HepG2 (cell line): Measurements from ENCODE around the gene FYB1. TPM values are rescaled to one million over a fixed set of nuclear protein-coding genes. Genes with fewer than 3 reads are reported as not detected.

ENCODE experiments used
- ATAC-seq: fragments of 200-7000 bp; cut with Tn5 transposase; 3 replicates; pipeline ENCODE4 v1.9.1; 2020; ENCODE audit warnings: mild to moderate bottlenecking, moderate library complexity
- BruUV-seq: library from RNA; stranded (reverse); fragments of 400-500 nt; replicated peaks from 2 replicates; lab custom pipeline; 2021; lab: Mats Ljungman, UMichigan
- CTCF ChIA-PET: fragments of 300-600 bp; formaldehyde crosslinking; extraction: SDS; loops from one replicate; lab custom pipeline; 2021; ENCODE audit warnings: low total read pairs, inconsistent platforms, low intra/inter-chr PET ratio; lab: Yijun Ruan, JAX
- POLR2A ChIA-PET: fragments of 350-600 bp; sonication (Branson Sonifier 250); formaldehyde crosslinking; loops from one replicate; lab custom pipeline; 2020; ENCODE audit warnings: antibody characterized with exemption, inconsistent platforms; lab: Yijun Ruan, JAX
- DNase-seq: peaks from one replicate; pipeline ENCODE4 v3.0.0-alpha.2; 2015; ENCODE audit warnings: low spot score
- FAIRE-seq: peaks from 3 replicates; lab custom pipeline; 2011; peaks lifted over from hg19 to GRCh38; lab: Jason Lieb, UNC
- H2AFZ ChIP-seq: one replicate; pipeline ENCODE4 v1.6.1; 2011; ENCODE audit warnings: low read length, inconsistent platforms
- H3K27ac ChIP-seq: fragments of 300-600 bp; 3 replicates; pipeline ENCODE4 v1.8.0; 2011; ENCODE audit warnings: mixed run types, mild to moderate bottlenecking, mixed read lengths, low read length, inconsistent platforms; ENCODE audit not compliant: insufficient read depth; ENCODE audit errors: extremely low read length
- H3K27me3 ChIP-seq, 2 experiments: fragments of 200-600 bp in 1 of 2; 2 replicates in 1 of 2; 3 replicates in 1 of 2; pipeline versions ENCODE4 v1.6.0 to v1.8.0; 2011; ENCODE audit warnings: low read length in 2 of 2, mild to moderate bottlenecking in 2 of 2, moderate library complexity in 2 of 2, inconsistent platforms in 1 of 2; ENCODE audit not compliant: insufficient read depth in 2 of 2, control insufficient read depth in 1 of 2
- H3K36me3 ChIP-seq, 2 experiments: fragments of 200-600 bp in 1 of 2; replicated peaks in 1 of 2; 2 replicates in 1 of 2; 3 replicates in 1 of 2; pipeline versions ENCODE4 v1.5.1 to v1.8.0; 2011; ENCODE audit warnings: low read length in 2 of 2, inconsistent platforms in 1 of 2; ENCODE audit not compliant: insufficient read depth in 2 of 2, control insufficient read depth in 1 of 2
- H3K4me1 ChIP-seq: 2 replicates; pipeline ENCODE4 v1.5.1; 2012; ENCODE audit warnings: low read length, inconsistent platforms; ENCODE audit not compliant: insufficient read depth
- H3K4me2 ChIP-seq: 2 replicates; pipeline ENCODE4 v1.6.0; 2011; ENCODE audit warnings: low read depth, low read length, inconsistent platforms
- H3K4me3 ChIP-seq, 3 experiments: fragments of 200-600 bp in 1 of 3; sonication (generic), shearing (Covaris generic) in 1 of 3; replicated peaks in 1 of 3; 2 replicates each; pipeline ENCODE4 v1.5.1; 2011 to 2016; ENCODE audit warnings: low read length in 3 of 3, inconsistent platforms in 2 of 3, low read depth in 2 of 3, mild to moderate bottlenecking in 2 of 3, control low read depth in 1 of 3, mixed read lengths in 1 of 3; ENCODE audit not compliant: insufficient read depth in 1 of 3
- H3K79me2 ChIP-seq: one replicate; pipeline ENCODE4 v1.6.1; 2011; ENCODE audit warnings: low read length, inconsistent platforms; ENCODE audit not compliant: insufficient read depth
- H3K9ac ChIP-seq: 2 replicates; pipeline ENCODE4 v1.6.0; 2011; ENCODE audit warnings: mild to moderate bottlenecking, low read depth, low read length, inconsistent platforms; ENCODE audit not compliant: insufficient read depth
- H3K9me3 ChIP-seq: 2 replicates; pipeline ENCODE4 v1.5.1; 2012; ENCODE audit warnings: mild to moderate bottlenecking, low read length
- H4K20me1 ChIP-seq: 2 replicates; pipeline ENCODE4 v1.6.0; 2011; ENCODE audit warnings: inconsistent platforms, mild to moderate bottlenecking, low read length, moderate library complexity; ENCODE audit not compliant: insufficient read depth
- ATF5 ChIP-seq: sonication (generic); formaldehyde crosslinking; IDR thresholded peaks from 2 replicates; pipeline ENCODE4 v1.4.0; 2020; ENCODE audit warnings: mild to moderate bottlenecking, low read depth, missing genetic modification reagents
- BCLAF1 ChIP-seq: fragments of 450-650 bp; IDR thresholded peaks from 2 replicates; pipeline ENCODE4 v1.6.1; 2017; ENCODE audit warnings: mild to moderate bottlenecking
- CHD2 ChIP-seq: IDR thresholded peaks from 2 replicates; pipeline ENCODE4 v1.6.1; 2011; ENCODE audit warnings: low read depth, low read length, improper control_type of control experiment
- CHD4 ChIP-seq: fragments of 200-600 bp; sonication (generic); IDR thresholded peaks from 2 replicates; pipeline ENCODE4 v1.7.0; 2017; ENCODE audit warnings: mild to moderate bottlenecking, low read length, borderline replicate concordance
- FOSL2 ChIP-seq: sonication (generic); formaldehyde crosslinking; IDR thresholded peaks from 2 replicates; pipeline ENCODE4 v1.4.0; 2020; ENCODE audit warnings: missing genetic modification reagents
- HOXA9 ChIP-seq: sonication (generic); formaldehyde crosslinking; IDR thresholded peaks from 2 replicates; pipeline ENCODE4 v1.8.1; 2022; ENCODE audit warnings: missing genetic modification reagents, mild to moderate bottlenecking, moderate library complexity, borderline replicate concordance
- PCBP2 ChIP-seq: fragments of 200-400 bp; formaldehyde crosslinking; optimal IDR thresholded peaks from 2 replicates; pipeline ENCODE3; 2018; ENCODE audit warnings: low read length, low read depth; ENCODE audit not compliant: poor library complexity, severe bottlenecking
- PLRG1 ChIP-seq: fragments of 450-650 bp; conservative IDR thresholded peaks from 2 replicates; pipeline ENCODE4 v1.6.1; 2016
- RERE ChIP-seq: IDR thresholded peaks from 2 replicates; pipeline ENCODE4 v1.6.1; 2016; ENCODE audit warnings: low read depth, missing genetic modification reagents, missing compliant biosample characterization
- SMARCC2 ChIP-seq: fragments of 450-650 bp; IDR thresholded peaks from 2 replicates; pipeline ENCODE4 v1.6.1; 2017; ENCODE audit warnings: antibody characterized with exemption, mild to moderate bottlenecking
- STAT5B ChIP-seq: sonication (generic); formaldehyde crosslinking; IDR thresholded peaks from 2 replicates; pipeline ENCODE4 v1.4.0; 2020; ENCODE audit warnings: missing genetic modification reagents
- TEF ChIP-seq: sonication (generic); formaldehyde crosslinking; IDR thresholded peaks from 2 replicates; pipeline ENCODE4 v1.5.0; 2020; ENCODE audit warnings: missing genetic modification reagents
- ZKSCAN5 ChIP-seq: sonication (generic); formaldehyde crosslinking; IDR thresholded peaks from 2 replicates; pipeline ENCODE4 v1.5.1; 2020; ENCODE audit warnings: mild to moderate bottlenecking, missing genetic modification reagents
- ZNF337 ChIP-seq: sonication (generic); formaldehyde crosslinking; IDR thresholded peaks from 2 replicates; pipeline ENCODE4 v1.5.1; 2020; ENCODE audit warnings: missing genetic modification reagents, low read depth, mild to moderate bottlenecking, borderline replicate concordance
- ZNF598 ChIP-seq: sonication (generic); formaldehyde crosslinking; IDR thresholded peaks from 2 replicates; pipeline ENCODE4 v1.5.1; 2020; ENCODE audit warnings: mild to moderate bottlenecking, missing genetic modification reagents, borderline replicate concordance
- ZNF615 ChIP-seq: sonication (generic); formaldehyde crosslinking; IDR thresholded peaks from 2 replicates; pipeline ENCODE4 v1.5.0; 2020; ENCODE audit warnings: mild to moderate bottlenecking, missing genetic modification reagents, borderline replicate concordance
- ZNF781 ChIP-seq: sonication (generic); formaldehyde crosslinking; IDR thresholded peaks from 2 replicates; pipeline ENCODE4 v1.5.1; 2020; ENCODE audit warnings: borderline replicate concordance, mild to moderate bottlenecking, missing genetic modification reagents; ENCODE audit errors: not compliant biosample characterization
- WGBS: methylation state at CpG from one replicate; pipeline ENCODE4 v1.1.6; 2017; ENCODE audit warnings: low lambda C conversion rate; 5-methylcytosine and 5-hydroxymethylcytosine counted together
- in situ Hi-C: cut with HindIII; loops from 2 replicates; pipeline ENCODE4 v1.10.0; 2017; ENCODE audit warnings: low pct_unique_long_range_greater_than_20kb; ENCODE audit not compliant: extremely low pct_ligation_motif_present
- intact Hi-C: fragments of 100-400 bp; cut with micrococcal nuclease; formaldehyde crosslinking; loops from one replicate; pipeline ENCODE4 v1.10.0; 2022; ENCODE audit not compliant: unreplicated experiment
- polyA plus RNA-seq, 8 experiments: library from polyadenylated mRNA; depleted of rRNA in 3 of 8; stranded (reverse) in 7 of 8; unstranded in 1 of 8; fragments of >200 nt; fragmentation: Illumina TruSeq in 4 of 8; extraction: Trizol in 4 of 8; gene quantifications; 2 replicates each; pipeline versions ENCODE4 v1.2.1 to v1.2.3, GENCODE V29; 2011 to 2016; ENCODE audit warnings: low read depth in 4 of 8, missing spikeins in 1 of 8, mixed read lengths in 1 of 8; ENCODE audit not compliant: insufficient read depth in 1 of 8
- total RNA-seq, 5 experiments: library from RNA; depleted of rRNA; stranded (reverse); fragments of >200 nt; fragmentation: Illumina TruSeq; extraction: Trizol; gene quantifications; 2 replicates each; pipeline ENCODE4 v1.2.3, GENCODE V29; 2016; ENCODE audit warnings: low read depth in 1 of 5

Gene FYB1
- total and polyA plus RNA-seq, 2 of the 13 experiments (the other 11 are each of a cell fraction or from before 2014, with no cell fraction given) = 0.03 TPM; not detected in 1

GRCh38 chr5:39226558-39226957 lies 7.2 kb upstream of the FYB1 start:
- Histone ChIP-seq H4K20me1 (no peaks in the 10 kb centered on the region), H3K4me3 (no peak overlapping the region), H3K4me2 (no peak overlapping the region), H3K9ac (no peak overlapping the region), H2AFZ (no peak overlapping the region), H3K27me3 (no peaks in the 10 kb centered on the region), H3K36me3 (no peaks in the 10 kb centered on the region), H3K27ac (no peak overlapping the region), H3K9me3 (no peaks in the 10 kb centered on the region), H3K79me2 (no peaks in the 10 kb centered on the region), H3K4me1 (peaks cover 7% of the 10 kb centered on the region)
- DNase-seq (no peak), ATAC-seq (no peak), FAIRE-seq (no peak)
- ChIA-PET POLR2A (no interaction called here), CTCF (no interaction called here)
- no TSS peak for BruUV-seq
- intact Hi-C loops (no loop called here), in situ Hi-C loops (no loop called here)
- 35% methylated on average over 1 of the region's 1 CpG for WGBS
- TF ChIP-seq ZKSCAN5 (CRISPR knock-in tag) (no peak), SMARCC2 (no peak), CHD4 (no peak), RERE (CRISPR knock-in tag) (no peak), PCBP2 (no peak), BCLAF1 (no peak), ZNF615 (CRISPR knock-in tag) (no peak), ATF5 (CRISPR knock-in tag) (no peak), ZNF598 (CRISPR knock-in tag) (no peak), FOSL2 (CRISPR knock-in tag) (no peak), HOXA9 (CRISPR knock-in tag) (no peak), CHD2 (no peak), STAT5B (CRISPR knock-in tag) (no peak), ZNF781 (CRISPR knock-in tag) (no peak), TEF (CRISPR knock-in tag) (no peak), PLRG1 (no peak), ZNF337 (no peak)
